Measurements from ENCODE around the gene PRKN. TPM values are rescaled to one million over a fixed set of nuclear protein-coding genes. Genes with fewer than 3 reads are reported as not detected.

PRKN gene
- total RNA-seq, 6 experiments from 2014 or later = 0.32 TPM; not detected in 5

DNA sequence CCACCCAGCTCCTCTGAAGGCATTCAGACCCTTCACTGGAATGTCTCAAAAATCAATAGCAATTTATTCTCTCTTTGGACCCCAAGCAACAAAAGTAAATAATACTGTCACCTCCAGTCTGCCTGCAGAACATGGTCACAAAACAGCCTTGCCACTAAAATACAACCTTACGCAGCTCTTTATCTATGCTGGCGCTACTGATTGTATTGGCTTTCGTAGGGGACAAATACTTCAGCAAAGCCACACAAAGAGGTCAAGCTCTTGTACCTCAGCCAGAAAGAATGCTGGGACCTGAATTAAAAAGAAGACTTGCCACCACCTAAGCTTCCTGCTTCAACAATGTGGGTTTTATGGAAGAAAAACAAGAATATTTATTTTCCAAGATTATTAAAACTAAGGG lies 57.2 kb downstream of the PRKN start:
- Mint-ChIP-seq H3K4me1 (ENCODE audit: low read depth) (no peaks in the 10 kb centered on the region), H3K27me3 (ENCODE audit: insufficient read depth) (no peaks in the 10 kb centered on the region)
- no peak for DNase-seq

GRCh38 chr6:162666246-162666645 lies 61.3 kb downstream of the PRKN start:
- TF ChIP-seq, protein P1, sequence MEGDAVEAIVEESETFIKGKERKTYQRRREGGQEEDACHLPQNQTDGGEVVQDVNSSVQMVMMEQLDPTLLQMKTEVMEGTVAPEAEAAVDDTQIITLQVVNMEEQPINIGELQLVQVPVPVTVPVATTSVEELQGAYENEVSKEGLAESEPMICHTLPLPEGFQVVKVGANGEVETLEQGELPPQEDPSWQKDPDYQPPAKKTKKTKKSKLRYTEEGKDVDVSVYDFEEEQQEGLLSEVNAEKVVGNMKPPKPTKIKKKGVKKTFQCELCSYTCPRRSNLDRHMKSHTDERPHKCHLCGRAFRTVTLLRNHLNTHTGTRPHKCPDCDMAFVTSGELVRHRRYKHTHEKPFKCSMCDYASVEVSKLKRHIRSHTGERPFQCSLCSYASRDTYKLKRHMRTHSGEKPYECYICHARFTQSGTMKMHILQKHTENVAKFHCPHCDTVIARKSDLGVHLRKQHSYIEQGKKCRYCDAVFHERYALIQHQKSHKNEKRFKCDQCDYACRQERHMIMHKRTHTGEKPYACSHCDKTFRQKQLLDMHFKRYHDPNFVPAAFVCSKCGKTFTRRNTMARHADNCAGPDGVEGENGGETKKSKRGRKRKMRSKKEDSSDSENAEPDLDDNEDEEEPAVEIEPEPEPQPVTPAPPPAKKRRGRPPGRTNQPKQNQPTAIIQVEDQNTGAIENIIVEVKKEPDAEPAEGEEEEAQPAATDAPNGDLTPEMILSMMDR (IDR thresholded peaks at IDR 0.05) = no peak
- H3K36me3 Mint-ChIP-seq (ENCODE audit: low read depth) = no peaks in the 10 kb centered on the region
- H3K4me1 Mint-ChIP-seq (ENCODE audit: low read depth) = no peaks in the 10 kb centered on the region

More for the DNA sequence above, 57.2 kb downstream of the PRKN start:
- H3K36me3 Mint-ChIP-seq (ENCODE audit: low read depth) = no peaks in the 10 kb centered on the region; the same call in 1 of the 2 replicates
- H3K9me3 Mint-ChIP-seq = peaks cover 50% of the 10 kb centered on the region
- TF ChIP-seq, protein P1 (IDR thresholded peaks at IDR 0.05) = no peak
- no peak overlapping the region for H3K4me3 Mint-ChIP-seq
- no peak overlapping the region for H3K27ac Mint-ChIP-seq

DNA sequence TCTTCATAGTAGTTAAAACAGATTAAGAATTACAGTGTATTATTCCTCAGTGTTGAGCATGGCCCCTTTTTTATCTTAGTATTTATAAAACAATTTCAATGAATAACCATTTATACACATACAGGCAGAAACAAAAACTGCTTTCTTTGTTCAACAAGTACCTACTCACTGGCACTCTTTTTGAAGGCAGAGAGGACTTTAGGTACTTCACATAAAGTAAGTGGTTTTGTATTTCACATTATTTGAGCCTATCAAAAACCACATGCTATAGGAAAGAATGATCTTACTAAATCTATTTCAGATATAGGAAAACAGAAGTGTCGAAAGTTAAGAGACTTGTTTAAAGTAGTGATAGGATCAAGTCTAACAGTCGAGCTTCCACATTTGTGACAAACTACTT lies 73.8 kb downstream of the PRKN start:
- TF ChIP-seq, protein P1 (IDR thresholded peaks at IDR 0.05) = no peak
- Mint-ChIP-seq H3K4me1 (ENCODE audit: low read depth) (no peaks in the 10 kb centered on the region), H3K9me3 (peaks cover 27% of the 10 kb centered on the region), H3K4me3 (no peak overlapping the region), H3K36me3 (ENCODE audit: low read depth) (no peaks in the 10 kb centered on the region), H3K27ac (no peak overlapping the region), H3K27me3 (ENCODE audit: insufficient read depth) (no peaks in the 10 kb centered on the region; the same call in 1 of the 2 replicates)
- DNase-seq = no peak

More at GRCh38 chr6:162666246-162666645, 61.3 kb downstream of the PRKN start:
- no peak overlapping the region for H3K4me3 Mint-ChIP-seq
- peaks cover 58% of the 10 kb centered on the region for H3K9me3 Mint-ChIP-seq
- H3K27me3 Mint-ChIP-seq (ENCODE audit: insufficient read depth) = no peaks in the 10 kb centered on the region
- DNase-seq = no peak
- no peak overlapping the region for H3K27ac Mint-ChIP-seq

GRCh38 chr6:162651505-162651904 lies 76.1 kb downstream of the PRKN start:
- no peak overlapping the region for H3K4me3 Mint-ChIP-seq
- no peak overlapping the region for H3K27ac Mint-ChIP-seq
- H3K9me3 Mint-ChIP-seq = peaks cover 39% of the 10 kb centered on the region
- DNase-seq = no peak
- no peaks in the 10 kb centered on the region for H3K27me3 Mint-ChIP-seq (ENCODE audit: insufficient read depth)
- no peaks in the 10 kb centered on the region for H3K36me3 Mint-ChIP-seq (ENCODE audit: low read depth)
- TF ChIP-seq, protein P1 (IDR thresholded peaks at IDR 0.05) = no peak
- H3K4me1 Mint-ChIP-seq (ENCODE audit: low read depth) = no peaks in the 10 kb centered on the region

GRCh38 chr6:162649271-162649670 lies 78.3 kb downstream of the PRKN start:
- no peaks in the 10 kb centered on the region for H3K36me3 Mint-ChIP-seq (ENCODE audit: low read depth)

More at GRCh38 chr6:162649271-162649670, 78.3 kb downstream of the PRKN start:
- Mint-ChIP-seq H3K4me3 (no peak overlapping the region), H3K27ac (no peak overlapping the region), H3K4me1 (ENCODE audit: low read depth) (no peaks in the 10 kb centered on the region), H3K9me3 (peaks cover 39% of the 10 kb centered on the region), H3K27me3 (ENCODE audit: insufficient read depth) (no peaks in the 10 kb centered on the region)
- no peak for DNase-seq
- TF ChIP-seq, protein P1 (IDR thresholded peaks at IDR 0.05) = no peak
